Measurements from ENCODE around the gene MAFB. TPM values are rescaled to one million over a fixed set of nuclear protein-coding genes. Genes with fewer than 3 reads are reported as not detected.

Gene MAFB
- total RNA-seq, 1 experiment from 2014 or later = 0.22 TPM

DNA sequence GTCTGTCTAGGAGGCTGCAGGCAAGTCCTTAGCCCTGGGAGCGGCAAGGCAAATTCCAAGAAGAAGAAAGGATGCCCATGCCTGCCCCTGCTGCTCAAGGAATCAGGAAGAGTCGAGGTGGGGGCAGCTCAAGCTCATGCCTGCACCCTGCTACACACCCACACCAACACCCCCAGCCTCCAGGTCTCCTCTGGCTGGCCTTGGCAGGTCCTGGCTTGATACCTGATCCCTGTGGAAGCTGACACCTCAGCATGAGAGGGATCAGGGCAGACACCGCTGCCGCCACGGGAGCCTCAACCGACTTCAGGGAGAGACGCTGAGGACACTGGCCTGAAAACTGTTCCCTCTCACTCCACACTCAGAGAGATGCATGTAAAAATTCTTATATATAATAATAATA, 35.5 kb upstream of the MAFB start:
- no peak overlapping the region for H3K4me2 ChIP-seq (ENCODE audit: low read length)
- ChIA-PET RAD21 (ENCODE audit: low non-redundant PET in 1 of 2, low total read pairs in 2 of 2, uncharacterized antibody in 2 of 2, unreplicated experiment in 2 of 2) (no interaction called here), CTCF (no interaction called here), POLR2A (no interaction called here)
- H3K9ac ChIP-seq (ENCODE audit: low read length) = no peak overlapping the region
- BruUV-seq (replicated peaks) = no TSS peak
- no peak for DNase-seq (ENCODE audit: low read depth, low spot score)
- no peaks in the 10 kb centered on the region; the same call in 1 of the 2 replicates for H3K27me3 ChIP-seq (ENCODE audit: insufficient read depth, low read length)
- intact Hi-C loops (cut with micrococcal nuclease) = no loop called here
- H3K79me2 ChIP-seq (ENCODE audit: insufficient read depth, low read length) = no peaks in the 10 kb centered on the region
- no peak overlapping the region for H3K4me3 ChIP-seq (replicated peaks in 1 of 2; ENCODE audit: low read depth in 1 of 2, low read length in 2 of 2)
- no peak overlapping the region for H2AFZ ChIP-seq (ENCODE audit: low read depth, low read length, poor library complexity, severe bottlenecking)
- no peak for TF ChIP-seq JUND (IDR thresholded peaks at IDR 0.05)
- TF ChIP-seq SRF (IDR thresholded peaks at IDR 0.05; ENCODE audit: low read depth) = no peak
- TF ChIP-seq YY1 (IDR thresholded peaks at IDR 0.05; ENCODE audit: extremely low read depth, insufficient replicate concordance, low read depth, low read length) = no peak
- TF ChIP-seq, protein P1, sequence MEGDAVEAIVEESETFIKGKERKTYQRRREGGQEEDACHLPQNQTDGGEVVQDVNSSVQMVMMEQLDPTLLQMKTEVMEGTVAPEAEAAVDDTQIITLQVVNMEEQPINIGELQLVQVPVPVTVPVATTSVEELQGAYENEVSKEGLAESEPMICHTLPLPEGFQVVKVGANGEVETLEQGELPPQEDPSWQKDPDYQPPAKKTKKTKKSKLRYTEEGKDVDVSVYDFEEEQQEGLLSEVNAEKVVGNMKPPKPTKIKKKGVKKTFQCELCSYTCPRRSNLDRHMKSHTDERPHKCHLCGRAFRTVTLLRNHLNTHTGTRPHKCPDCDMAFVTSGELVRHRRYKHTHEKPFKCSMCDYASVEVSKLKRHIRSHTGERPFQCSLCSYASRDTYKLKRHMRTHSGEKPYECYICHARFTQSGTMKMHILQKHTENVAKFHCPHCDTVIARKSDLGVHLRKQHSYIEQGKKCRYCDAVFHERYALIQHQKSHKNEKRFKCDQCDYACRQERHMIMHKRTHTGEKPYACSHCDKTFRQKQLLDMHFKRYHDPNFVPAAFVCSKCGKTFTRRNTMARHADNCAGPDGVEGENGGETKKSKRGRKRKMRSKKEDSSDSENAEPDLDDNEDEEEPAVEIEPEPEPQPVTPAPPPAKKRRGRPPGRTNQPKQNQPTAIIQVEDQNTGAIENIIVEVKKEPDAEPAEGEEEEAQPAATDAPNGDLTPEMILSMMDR (IDR thresholded peaks at IDR 0.05 in 2 of 3, conservative IDR thresholded peaks at IDR 0.05 in 1 of 3; ENCODE audit: borderline replicate concordance in 1 of 3, insufficient read depth in 1 of 3, low read depth in 2 of 3, low read length in 2 of 3) = no peak
- no peak for TF ChIP-seq TCF7L2 (IDR thresholded peaks at IDR 0.05; ENCODE audit: borderline replicate concordance, extremely low read depth, insufficient read depth, insufficient read length)
- TF ChIP-seq, protein P2, sequence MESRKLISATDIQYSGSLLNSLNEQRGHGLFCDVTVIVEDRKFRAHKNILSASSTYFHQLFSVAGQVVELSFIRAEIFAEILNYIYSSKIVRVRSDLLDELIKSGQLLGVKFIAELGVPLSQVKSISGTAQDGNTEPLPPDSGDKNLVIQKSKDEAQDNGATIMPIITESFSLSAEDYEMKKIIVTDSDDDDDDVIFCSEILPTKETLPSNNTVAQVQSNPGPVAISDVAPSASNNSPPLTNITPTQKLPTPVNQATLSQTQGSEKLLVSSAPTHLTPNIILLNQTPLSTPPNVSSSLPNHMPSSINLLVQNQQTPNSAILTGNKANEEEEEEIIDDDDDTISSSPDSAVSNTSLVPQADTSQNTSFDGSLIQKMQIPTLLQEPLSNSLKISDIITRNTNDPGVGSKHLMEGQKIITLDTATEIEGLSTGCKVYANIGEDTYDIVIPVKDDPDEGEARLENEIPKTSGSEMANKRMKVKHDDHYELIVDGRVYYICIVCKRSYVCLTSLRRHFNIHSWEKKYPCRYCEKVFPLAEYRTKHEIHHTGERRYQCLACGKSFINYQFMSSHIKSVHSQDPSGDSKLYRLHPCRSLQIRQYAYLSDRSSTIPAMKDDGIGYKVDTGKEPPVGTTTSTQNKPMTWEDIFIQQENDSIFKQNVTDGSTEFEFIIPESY (IDR thresholded peaks at IDR 0.05; ENCODE audit: extremely low read depth, insufficient replicate concordance, low read length) = no peak
- no peak for TF ChIP-seq ZFX (IDR thresholded peaks at IDR 0.05)
- no peak for TF ChIP-seq SIN3A (IDR thresholded peaks at IDR 0.05; ENCODE audit: low read depth)
- TF ChIP-seq POLR2AphosphoS5 (IDR thresholded peaks at IDR 0.05; ENCODE audit: low read depth, low read length) = no peak
- TF ChIP-seq, protein P3, sequence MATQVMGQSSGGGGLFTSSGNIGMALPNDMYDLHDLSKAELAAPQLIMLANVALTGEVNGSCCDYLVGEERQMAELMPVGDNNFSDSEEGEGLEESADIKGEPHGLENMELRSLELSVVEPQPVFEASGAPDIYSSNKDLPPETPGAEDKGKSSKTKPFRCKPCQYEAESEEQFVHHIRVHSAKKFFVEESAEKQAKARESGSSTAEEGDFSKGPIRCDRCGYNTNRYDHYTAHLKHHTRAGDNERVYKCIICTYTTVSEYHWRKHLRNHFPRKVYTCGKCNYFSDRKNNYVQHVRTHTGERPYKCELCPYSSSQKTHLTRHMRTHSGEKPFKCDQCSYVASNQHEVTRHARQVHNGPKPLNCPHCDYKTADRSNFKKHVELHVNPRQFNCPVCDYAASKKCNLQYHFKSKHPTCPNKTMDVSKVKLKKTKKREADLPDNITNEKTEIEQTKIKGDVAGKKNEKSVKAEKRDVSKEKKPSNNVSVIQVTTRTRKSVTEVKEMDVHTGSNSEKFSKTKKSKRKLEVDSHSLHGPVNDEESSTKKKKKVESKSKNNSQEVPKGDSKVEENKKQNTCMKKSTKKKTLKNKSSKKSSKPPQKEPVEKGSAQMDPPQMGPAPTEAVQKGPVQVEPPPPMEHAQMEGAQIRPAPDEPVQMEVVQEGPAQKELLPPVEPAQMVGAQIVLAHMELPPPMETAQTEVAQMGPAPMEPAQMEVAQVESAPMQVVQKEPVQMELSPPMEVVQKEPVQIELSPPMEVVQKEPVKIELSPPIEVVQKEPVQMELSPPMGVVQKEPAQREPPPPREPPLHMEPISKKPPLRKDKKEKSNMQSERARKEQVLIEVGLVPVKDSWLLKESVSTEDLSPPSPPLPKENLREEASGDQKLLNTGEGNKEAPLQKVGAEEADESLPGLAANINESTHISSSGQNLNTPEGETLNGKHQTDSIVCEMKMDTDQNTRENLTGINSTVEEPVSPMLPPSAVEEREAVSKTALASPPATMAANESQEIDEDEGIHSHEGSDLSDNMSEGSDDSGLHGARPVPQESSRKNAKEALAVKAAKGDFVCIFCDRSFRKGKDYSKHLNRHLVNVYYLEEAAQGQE (IDR thresholded peaks at IDR 0.05; ENCODE audit: low read depth) = no peak
- no peak for TF ChIP-seq CBX3 (IDR thresholded peaks at IDR 0.05; ENCODE audit: low read depth)
- TF ChIP-seq CEBPB (IDR thresholded peaks at IDR 0.05; ENCODE audit: low read depth) = no peak
- TF ChIP-seq, protein P4, sequence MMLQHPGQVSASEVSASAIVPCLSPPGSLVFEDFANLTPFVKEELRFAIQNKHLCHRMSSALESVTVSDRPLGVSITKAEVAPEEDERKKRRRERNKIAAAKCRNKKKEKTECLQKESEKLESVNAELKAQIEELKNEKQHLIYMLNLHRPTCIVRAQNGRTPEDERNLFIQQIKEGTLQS (IDR thresholded peaks at IDR 0.05) = no peak
- no peak for TF ChIP-seq SP1 (IDR thresholded peaks at IDR 0.05; ENCODE audit: low read depth)
- no peak for TF ChIP-seq ZNF274 (IDR thresholded peaks at IDR 0.05; ENCODE audit: low read depth, low read length)
- no peak for TF ChIP-seq RAD21 (IDR thresholded peaks at IDR 0.05; ENCODE audit: low read depth)
- no peak for ATAC-seq
- H3K4me1 ChIP-seq (ENCODE audit: control insufficient read depth in 1 of 2, insufficient read depth in 2 of 2, low read length in 2 of 2) = no peaks in the 10 kb centered on the region
- H3K27ac ChIP-seq (ENCODE audit: low read depth, low read length) = no peak overlapping the region
- H3K36me3 ChIP-seq (ENCODE audit: control insufficient read depth in 1 of 2, insufficient read depth in 2 of 2, low read length in 2 of 2) = no peaks in the 10 kb centered on the region
- H3K9me2 ChIP-seq (ENCODE audit: insufficient read depth) = no peaks in the 10 kb centered on the region; the same call in 1 of the 2 replicates
- H3K9me3 ChIP-seq (ENCODE audit: control insufficient read depth in 1 of 2, insufficient read depth in 1 of 2, low read depth in 1 of 2, low read length in 2 of 2) = no peaks in the 10 kb centered on the region
- H4K20me1 ChIP-seq (ENCODE audit: insufficient read depth) = no peaks in the 10 kb centered on the region
